Measurements from ENCODE around the gene SULT1A1. TPM values are rescaled to one million over a fixed set of nuclear protein-coding genes. Genes with fewer than 3 reads are reported as not detected.

The SULT1A1 gene
- total and polyA plus RNA-seq, 2 of the 13 experiments (the other 11 are each of a cell fraction or from before 2014, with no cell fraction given): 114 to 147 TPM

GRCh38 chr16:28609631-28610594 lies at the start of gene SULT1A1 (continued):
- no peak; the same call in 1 of the 2 replicates for TF ChIP-seq ZNF605 (CRISPR knock-in tag; IDR thresholded peaks at IDR 0.05)
- TF ChIP-seq, protein P1, sequence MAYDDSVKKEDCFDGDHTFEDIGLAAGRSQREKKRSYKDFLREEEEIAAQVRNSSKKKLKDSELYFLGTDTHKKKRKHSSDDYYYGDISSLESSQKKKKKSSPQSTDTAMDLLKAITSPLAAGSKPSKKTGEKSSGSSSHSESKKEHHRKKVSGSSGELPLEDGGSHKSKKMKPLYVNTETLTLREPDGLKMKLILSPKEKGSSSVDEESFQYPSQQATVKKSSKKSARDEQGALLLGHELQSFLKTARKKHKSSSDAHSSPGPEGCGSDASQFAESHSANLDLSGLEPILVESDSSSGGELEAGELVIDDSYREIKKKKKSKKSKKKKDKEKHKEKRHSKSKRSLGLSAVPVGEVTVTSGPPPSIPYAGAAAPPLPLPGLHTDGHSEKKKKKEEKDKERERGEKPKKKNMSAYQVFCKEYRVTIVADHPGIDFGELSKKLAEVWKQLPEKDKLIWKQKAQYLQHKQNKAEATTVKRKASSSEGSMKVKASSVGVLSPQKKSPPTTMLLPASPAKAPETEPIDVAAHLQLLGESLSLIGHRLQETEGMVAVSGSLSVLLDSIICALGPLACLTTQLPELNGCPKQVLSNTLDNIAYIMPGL (CRISPR knock-in tag; IDR thresholded peaks at IDR 0.05; ENCODE audit: borderline replicate concordance in 1 of 2, low read depth in 1 of 2): peak; percentile 80; a peak in 3 of 4 replicates
- TF ChIP-seq KLF15 (CRISPR knock-in tag; IDR thresholded peaks at IDR 0.05; ENCODE audit: borderline replicate concordance): no peak
- TF ChIP-seq ADNP (CRISPR knock-in tag; IDR thresholded peaks at IDR 0.05): no peak
- TF ChIP-seq, protein P2, sequence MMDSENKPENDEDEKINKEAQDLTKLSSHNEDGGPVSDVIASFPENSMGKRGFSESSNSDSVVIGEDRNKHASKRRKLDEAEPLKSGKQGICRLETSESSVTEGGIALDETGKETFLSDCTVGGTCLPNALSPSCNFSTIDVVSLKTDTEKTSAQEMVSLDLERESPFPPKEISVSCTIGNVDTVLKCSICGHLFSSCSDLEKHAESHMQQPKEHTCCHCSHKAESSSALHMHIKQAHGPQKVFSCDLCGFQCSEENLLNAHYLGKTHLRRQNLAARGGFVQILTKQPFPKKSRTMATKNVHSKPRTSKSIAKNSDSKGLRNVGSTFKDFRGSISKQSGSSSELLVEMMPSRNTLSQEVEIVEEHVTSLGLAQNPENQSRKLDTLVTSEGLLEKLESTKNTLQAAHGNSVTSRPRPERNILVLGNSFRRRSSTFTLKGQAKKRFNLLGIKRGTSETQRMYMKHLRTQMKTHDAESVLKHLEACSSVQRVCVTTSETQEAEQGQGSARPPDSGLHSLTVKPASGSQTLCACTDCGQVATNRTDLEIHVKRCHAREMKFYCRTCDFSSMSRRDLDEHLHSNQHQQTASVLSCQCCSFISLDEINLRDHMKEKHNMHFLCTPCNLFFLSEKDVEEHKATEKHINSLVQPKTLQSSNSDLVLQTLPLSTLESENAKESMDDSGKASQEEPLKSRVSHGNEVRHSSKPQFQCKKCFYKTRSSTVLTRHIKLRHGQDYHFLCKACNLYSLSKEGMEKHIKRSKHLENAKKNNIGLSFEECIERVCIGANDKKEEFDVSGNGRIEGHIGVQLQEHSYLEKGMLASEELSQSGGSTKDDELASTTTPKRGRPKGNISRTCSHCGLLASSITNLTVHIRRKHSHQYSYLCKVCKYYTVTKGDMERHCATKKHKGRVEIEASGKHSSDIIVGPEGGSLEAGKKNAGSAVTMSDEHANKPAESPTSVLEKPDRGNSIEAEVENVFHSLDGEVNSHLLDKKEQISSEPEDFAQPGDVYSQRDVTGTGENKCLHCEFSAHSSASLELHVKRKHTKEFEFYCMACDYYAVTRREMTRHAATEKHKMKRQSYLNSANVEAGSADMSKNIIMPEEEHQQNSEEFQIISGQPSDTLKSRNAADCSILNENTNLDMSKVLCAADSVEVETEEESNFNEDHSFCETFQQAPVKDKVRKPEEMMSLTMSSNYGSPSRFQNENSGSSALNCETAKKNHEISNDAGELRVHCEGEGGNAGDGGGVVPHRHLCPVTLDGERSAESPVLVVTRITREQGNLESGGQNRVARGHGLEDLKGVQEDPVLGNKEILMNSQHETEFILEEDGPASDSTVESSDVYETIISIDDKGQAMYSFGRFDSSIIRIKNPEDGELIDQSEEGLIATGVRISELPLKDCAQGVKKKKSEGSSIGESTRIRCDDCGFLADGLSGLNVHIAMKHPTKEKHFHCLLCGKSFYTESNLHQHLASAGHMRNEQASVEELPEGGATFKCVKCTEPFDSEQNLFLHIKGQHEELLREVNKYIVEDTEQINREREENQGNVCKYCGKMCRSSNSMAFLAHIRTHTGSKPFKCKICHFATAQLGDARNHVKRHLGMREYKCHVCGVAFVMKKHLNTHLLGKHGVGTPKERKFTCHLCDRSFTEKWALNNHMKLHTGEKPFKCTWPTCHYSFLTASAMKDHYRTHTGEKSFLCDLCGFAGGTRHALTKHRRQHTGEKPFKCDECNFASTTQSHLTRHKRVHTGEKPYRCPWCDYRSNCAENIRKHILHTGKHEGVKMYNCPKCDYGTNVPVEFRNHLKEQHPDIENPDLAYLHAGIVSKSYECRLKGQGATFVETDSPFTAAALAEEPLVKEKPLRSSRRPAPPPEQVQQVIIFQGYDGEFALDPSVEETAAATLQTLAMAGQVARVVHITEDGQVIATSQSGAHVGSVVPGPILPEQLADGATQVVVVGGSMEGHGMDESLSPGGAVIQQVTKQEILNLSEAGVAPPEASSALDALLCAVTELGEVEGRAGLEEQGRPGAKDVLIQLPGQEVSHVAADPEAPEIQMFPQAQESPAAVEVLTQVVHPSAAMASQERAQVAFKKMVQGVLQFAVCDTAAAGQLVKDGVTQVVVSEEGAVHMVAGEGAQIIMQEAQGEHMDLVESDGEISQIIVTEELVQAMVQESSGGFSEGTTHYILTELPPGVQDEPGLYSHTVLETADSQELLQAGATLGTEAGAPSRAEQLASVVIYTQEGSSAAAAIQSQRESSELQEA (CRISPR knock-in tag; IDR thresholded peaks at IDR 0.05; ENCODE audit: not compliant biosample characterization): peak; percentile 46
- no peak for TF ChIP-seq RFX5 (IDR thresholded peaks at IDR 0.05; ENCODE audit: low read depth, low read length)
- no peak for TF ChIP-seq PCBP2 (optimal IDR thresholded peaks at IDR 0.05; ENCODE audit: low read depth, low read length, poor library complexity, severe bottlenecking)
- TF ChIP-seq MAX (IDR thresholded peaks at IDR 0.05): peak; percentile 81
- TF ChIP-seq DNMT1 (CRISPR knock-in tag; IDR thresholded peaks at IDR 0.05): peak; percentile 77; the same call in 1 of the 2 replicates
- TF ChIP-seq ZNF788 (CRISPR knock-in tag; IDR thresholded peaks at IDR 0.05; ENCODE audit: borderline replicate concordance): 0 out of 2 replicates have a peak, but pooled peaks have one; percentile 25
- no peak; the same call in 1 of the 2 replicates for TF ChIP-seq DMTF1 (CRISPR knock-in tag; IDR thresholded peaks at IDR 0.05)
- peak; percentile 93 for TF ChIP-seq ZNF501 (CRISPR knock-in tag; IDR thresholded peaks at IDR 0.05)
- TF ChIP-seq ZNF629 (CRISPR knock-in tag; conservative IDR thresholded peaks at IDR 0.05): peak; percentile 42; the same call in 1 of the 2 replicates
- peak; percentile 74; the same call in 1 of the 2 replicates for TF ChIP-seq ATAD3A (CRISPR knock-in tag; IDR thresholded peaks at IDR 0.05)
